ENCODE measurements around the gene CBX8. TPM values are rescaled to one million over a fixed set of nuclear protein-coding genes. Genes with fewer than 3 reads are reported as not detected.
A peak's percentile ranks its signal among the peaks of the same experiment; 100 is the strongest.

CBX8 gene
- total and polyA plus RNA-seq, 2 of the 13 experiments (the other 11 are each of a cell fraction or from before 2014, with no cell fraction given) = 0.34 to 12.6 TPM

DNA sequence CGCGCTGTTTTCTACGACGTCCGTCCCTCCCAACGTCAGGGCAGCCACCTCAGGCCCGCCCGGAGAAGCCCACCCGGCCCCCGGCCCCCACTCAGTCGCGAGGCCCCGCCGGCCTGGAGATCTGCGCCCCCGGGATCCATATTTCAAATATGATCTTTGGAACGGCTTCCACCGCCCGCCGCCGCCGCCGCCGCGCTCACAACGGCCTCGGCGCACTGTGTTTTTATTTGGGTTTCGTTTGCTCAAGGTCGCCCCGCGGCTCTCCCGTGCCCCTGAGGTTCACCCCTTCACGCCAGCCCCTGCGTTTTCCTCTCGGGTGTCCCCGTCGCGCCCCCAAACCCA is 46.6 kb upstream of the CBX8 start (continued):
- no peak for TF ChIP-seq DMTF1 (CRISPR knock-in tag; IDR thresholded peaks at IDR 0.05)
- no peak for TF ChIP-seq MAFG (CRISPR knock-in tag; IDR thresholded peaks at IDR 0.05)
- TF ChIP-seq SALL1 (CRISPR knock-in tag; IDR thresholded peaks at IDR 0.05) = peak; percentile 97
- TF ChIP-seq ETV5 (CRISPR knock-in tag; IDR thresholded peaks at IDR 0.05; ENCODE audit: borderline replicate concordance) = no peak
- no peak for TF ChIP-seq ZNF746 (CRISPR knock-in tag; IDR thresholded peaks at IDR 0.05)
- TF ChIP-seq CERS6 (CRISPR knock-in tag; IDR thresholded peaks at IDR 0.05) = no peak
- no peak for TF ChIP-seq MLLT10 (CRISPR knock-in tag; IDR thresholded peaks at IDR 0.05)
- TF ChIP-seq ZNF841 (CRISPR knock-in tag; IDR thresholded peaks at IDR 0.05; ENCODE audit: borderline replicate concordance) = no peak
- TF ChIP-seq NPAS2 (CRISPR knock-in tag; IDR thresholded peaks at IDR 0.05; ENCODE audit: borderline replicate concordance) = no peak
- TF ChIP-seq CC2D1A (CRISPR knock-in tag; IDR thresholded peaks at IDR 0.05) = no peak
- no peak for TF ChIP-seq ZNF597 (CRISPR knock-in tag; IDR thresholded peaks at IDR 0.05)
- TF ChIP-seq ZFP82 (CRISPR knock-in tag; IDR thresholded peaks at IDR 0.05; ENCODE audit: borderline replicate concordance) = no peak; the same call in 1 of the 2 replicates
- TF ChIP-seq, protein P1, sequence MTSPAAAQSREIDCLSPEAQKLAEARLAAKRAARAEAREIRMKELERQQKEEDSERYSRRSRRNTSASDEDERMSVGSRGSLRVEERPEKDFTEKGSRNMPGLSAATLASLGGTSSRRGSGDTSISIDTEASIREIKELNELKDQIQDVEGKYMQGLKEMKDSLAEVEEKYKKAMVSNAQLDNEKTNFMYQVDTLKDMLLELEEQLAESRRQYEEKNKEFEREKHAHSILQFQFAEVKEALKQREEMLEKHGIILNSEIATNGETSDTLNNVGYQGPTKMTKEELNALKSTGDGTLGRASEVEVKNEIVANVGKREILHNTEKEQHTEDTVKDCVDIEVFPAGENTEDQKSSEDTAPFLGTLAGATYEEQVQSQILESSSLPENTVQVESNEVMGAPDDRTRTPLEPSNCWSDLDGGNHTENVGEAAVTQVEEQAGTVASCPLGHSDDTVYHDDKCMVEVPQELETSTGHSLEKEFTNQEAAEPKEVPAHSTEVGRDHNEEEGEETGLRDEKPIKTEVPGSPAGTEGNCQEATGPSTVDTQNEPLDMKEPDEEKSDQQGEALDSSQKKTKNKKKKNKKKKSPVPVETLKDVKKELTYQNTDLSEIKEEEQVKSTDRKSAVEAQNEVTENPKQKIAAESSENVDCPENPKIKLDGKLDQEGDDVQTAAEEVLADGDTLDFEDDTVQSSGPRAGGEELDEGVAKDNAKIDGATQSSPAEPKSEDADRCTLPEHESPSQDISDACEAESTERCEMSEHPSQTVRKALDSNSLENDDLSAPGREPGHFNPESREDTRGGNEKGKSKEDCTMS (CRISPR knock-in tag; conservative IDR thresholded peaks at IDR 0.05) = no peak
- TF ChIP-seq TP53 (CRISPR knock-in tag; conservative IDR thresholded peaks at IDR 0.05) = no peak
- no peak for TF ChIP-seq NCOR1 (IDR thresholded peaks at IDR 0.05; ENCODE audit: borderline replicate concordance, low read length)
- TF ChIP-seq HNRNPL (IDR thresholded peaks at IDR 0.05; ENCODE audit: low read depth, low read length) = peak; percentile 83; the same call in 1 of the 2 replicates
- TF ChIP-seq U2AF2 (IDR thresholded peaks at IDR 0.05; ENCODE audit: low read depth, low read length) = no peak
- no peak for TF ChIP-seq POLR2G (IDR thresholded peaks at IDR 0.05; ENCODE audit: low read depth, low read length)
- TF ChIP-seq KLF12 (CRISPR knock-in tag; IDR thresholded peaks at IDR 0.05; ENCODE audit: borderline replicate concordance) = no peak
- no peak for TF ChIP-seq ARNT2 (CRISPR knock-in tag; IDR thresholded peaks at IDR 0.05; ENCODE audit: low read depth)
- TF ChIP-seq FOXC1 (CRISPR knock-in tag; IDR thresholded peaks at IDR 0.05; ENCODE audit: borderline replicate concordance) = no peak
- no peak for TF ChIP-seq NFRKB (IDR thresholded peaks at IDR 0.05)
- TF ChIP-seq ZSCAN25 (CRISPR knock-in tag; IDR thresholded peaks at IDR 0.05) = peak; percentile 85
- no peak for TF ChIP-seq ZNF382 (CRISPR knock-in tag; IDR thresholded peaks at IDR 0.05; ENCODE audit: borderline replicate concordance)
- TF ChIP-seq ZNF747 (CRISPR knock-in tag; IDR thresholded peaks at IDR 0.05; ENCODE audit: borderline replicate concordance) = no peak
- TF ChIP-seq SNAI1 (CRISPR knock-in tag; IDR thresholded peaks at IDR 0.05; ENCODE audit: borderline replicate concordance) = no peak

Measured in HepG2 (cell line).